Stomach smooth muscle (tissue), 2 donors: ENCODE results near the gene MMP25.
A peak's percentile ranks its signal among the peaks of the same experiment; 100 is the strongest.
"Not testable (repeated sequence)": the region's sequence is repeated elsewhere in the genome, so short reads cannot be mapped to it uniquely, and the experiment has no call there.

Source experiments
- H3K27ac ChIP-seq: one replicate; pipeline ENCODE4 v1.7.0; 2013; ENCODE audit warnings: mild to moderate bottlenecking, low read length, inconsistent platforms
- H3K27me3 ChIP-seq, 2 donors: one replicate each; pipeline ENCODE4 v1.7.0; 2013; ENCODE audit warnings: low read length in 2 of 2; ENCODE audit not compliant: insufficient read depth in 2 of 2, control insufficient read depth in 1 of 2
- H3K36me3 ChIP-seq, 2 donors: one replicate each; pipeline ENCODE4 v1.7.0; 2013; ENCODE audit warnings: low read length in 2 of 2; ENCODE audit not compliant: control insufficient read depth in 2 of 2, insufficient read depth in 2 of 2
- H3K4me1 ChIP-seq: one replicate; pipeline ENCODE4 v1.7.0; 2013; ENCODE audit warnings: low read length; ENCODE audit not compliant: control insufficient read depth, insufficient read depth
- H3K4me3 ChIP-seq, 2 donors: one replicate each; pipeline ENCODE4 v1.7.0; 2013; ENCODE audit warnings: low read length in 2 of 2
- H3K9ac ChIP-seq, 2 donors: one replicate each; pipeline ENCODE4 v1.7.0; 2013; ENCODE audit warnings: low read length in 2 of 2, mild to moderate bottlenecking in 1 of 2
- H3K9me3 ChIP-seq, 2 donors: one replicate each; pipeline ENCODE4 v1.7.0; 2013; ENCODE audit warnings: low read length in 2 of 2; ENCODE audit not compliant: control insufficient read depth in 2 of 2
- donor health status: healthy.
- donor health status: Pancreatic carcinoma.

Gene MMP25

GRCh38 chr16:3050487-3050886, 4.1 kb downstream of the MMP25 start:
- Histone ChIP-seq H3K9me3 (no peaks in the 10 kb centered on the region), H3K27ac (no peak overlapping the region), H3K4me1 (peaks cover 12% of the 10 kb centered on the region), H3K36me3 (no peaks in the 10 kb centered on the region), H3K4me3 (no peak overlapping the region), H3K9ac (no peak overlapping the region), H3K27me3 (peaks cover 5 to 32% of the 10 kb centered on the region in 2 donors)

GRCh38 chr16:3051009-3051408, 4.6 kb downstream of the MMP25 start:
- Histone ChIP-seq H3K27me3 (peaks cover 5 to 29% of the 10 kb centered on the region in 2 donors), H3K4me3 (no peak overlapping the region), H3K9me3 (no peaks in the 10 kb centered on the region), H3K4me1 (peaks cover 8% of the 10 kb centered on the region), H3K36me3 (no peaks in the 10 kb centered on the region), H3K9ac (no peak overlapping the region), H3K27ac (no peak overlapping the region)

DNA sequence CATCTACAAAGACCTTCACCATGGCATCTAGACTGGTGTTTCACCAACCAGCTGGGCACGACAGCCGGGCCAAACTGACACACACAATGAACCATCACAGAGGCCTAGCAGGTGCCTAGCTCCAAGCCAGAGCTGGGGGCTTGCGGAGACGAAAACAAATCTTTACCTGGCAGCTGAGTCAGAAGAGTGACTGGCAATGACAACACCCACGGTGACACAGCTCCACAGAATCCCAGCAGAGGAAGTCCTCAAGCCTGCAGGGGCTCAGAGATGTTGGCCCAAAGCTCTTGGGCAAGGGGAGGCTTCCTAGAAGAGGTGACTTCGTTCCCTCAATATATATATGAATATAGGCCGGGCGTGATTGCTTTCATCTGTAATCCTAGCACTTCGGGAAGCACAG, 5.1 kb downstream of the MMP25 start:
- Histone ChIP-seq H3K4me1 (peaks cover 4% of the 10 kb centered on the region), H3K4me3 (no peak overlapping the region), H3K27me3 (peaks cover 5 to 24% of the 10 kb centered on the region in 2 donors), H3K9me3 (no peaks in the 10 kb centered on the region), H3K36me3 (no peaks in the 10 kb centered on the region), H3K9ac (no peak overlapping the region), H3K27ac (no peak overlapping the region)

- H3K9ac ChIP-seq, H3K27ac ChIP-seq, H3K4me1 ChIP-seq, H3K9me3 ChIP-seq, H3K4me3 ChIP-seq, H3K36me3 ChIP-seq: not testable (repeated sequence)
- peaks cover 2 to 13% of the 10 kb centered on the region in 2 donors for H3K27me3 ChIP-seq
Measured at GRCh38 chr16:3052571-3053329, 6.4 kb downstream of the MMP25 start.

GRCh38 chr16:3053330-3053710, 7.0 kb downstream of the MMP25 start:
- H3K36me3 ChIP-seq, H3K4me3 ChIP-seq, H3K27ac ChIP-seq, H3K4me1 ChIP-seq, H3K9ac ChIP-seq, H3K9me3 ChIP-seq: not testable (repeated sequence)
- peaks cover 2 to 13% of the 10 kb centered on the region in 2 donors for H3K27me3 ChIP-seq

DNA sequence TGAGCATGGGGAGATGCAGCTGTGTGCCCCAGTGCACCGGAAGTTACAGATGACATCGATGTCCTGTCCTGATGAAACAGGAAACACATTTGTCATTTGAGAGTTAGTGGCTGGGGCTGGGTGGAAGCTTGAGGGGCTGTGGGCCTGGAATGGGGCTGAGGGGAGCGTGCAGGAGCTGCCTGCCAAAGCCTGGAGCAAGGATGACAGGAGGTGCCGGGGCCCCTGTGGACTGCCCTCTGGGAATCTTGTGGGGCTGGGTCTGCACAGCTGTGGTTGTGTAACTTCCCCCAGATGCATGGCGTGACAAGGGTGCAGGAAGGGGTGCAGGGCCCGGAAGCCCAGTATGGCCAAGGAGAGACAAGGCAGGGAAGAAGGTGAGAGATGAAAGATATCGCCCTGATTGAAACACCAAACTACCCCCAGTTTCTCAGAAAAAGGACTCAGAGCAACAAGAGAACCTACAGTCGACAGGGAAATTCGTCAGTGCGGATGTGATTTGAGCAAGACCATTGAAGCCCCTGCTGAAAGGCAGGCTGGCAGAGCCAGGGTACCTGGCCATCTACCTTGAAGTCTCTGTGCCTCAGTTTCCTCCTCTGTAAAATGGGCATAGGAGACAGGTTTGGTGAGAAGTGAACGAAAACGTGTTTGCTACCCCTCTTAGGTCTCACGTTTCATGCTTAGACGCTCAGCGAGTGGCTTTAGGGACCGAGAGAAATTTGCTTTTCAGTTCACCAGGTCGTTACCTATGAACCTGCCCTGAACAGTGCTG, 8.8 kb downstream of the MMP25 start:
- Histone ChIP-seq H3K36me3 (no peaks in the 10 kb centered on the region), H3K4me3 (no peak overlapping the region), H3K27me3 (peaks cover 0 to 8% of the 10 kb centered on the region in 2 donors), H3K4me1 (peaks cover 16% of the 10 kb centered on the region), H3K9ac (no peak overlapping the region), H3K27ac (no peak overlapping the region), H3K9me3 (no peaks in the 10 kb centered on the region)

DNA sequence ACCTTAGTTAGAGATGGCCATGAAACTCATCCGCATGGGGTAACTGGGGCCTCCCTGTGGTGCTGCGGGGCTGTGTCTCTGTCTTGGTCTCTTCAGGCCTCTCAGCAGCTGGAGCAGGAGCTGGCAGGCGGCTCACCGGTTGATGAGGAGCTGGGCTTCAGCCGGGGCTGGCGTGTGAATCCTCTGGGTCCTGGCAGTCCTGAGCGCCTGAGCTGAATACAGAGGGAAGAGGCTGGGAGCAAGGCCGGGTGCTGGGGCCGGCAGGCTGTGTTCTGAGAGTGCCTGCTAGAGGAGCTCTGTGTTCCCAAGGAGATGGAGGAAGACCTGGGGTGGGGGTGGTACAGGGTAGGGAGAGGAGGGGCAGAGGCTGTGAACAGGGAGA, 9.4 kb downstream of the MMP25 start:
- not testable (repeated sequence) for H3K36me3 ChIP-seq, H3K27me3 ChIP-seq, H3K9me3 ChIP-seq, H3K27ac ChIP-seq, H3K9ac ChIP-seq, H3K4me3 ChIP-seq
- H3K4me1 ChIP-seq = peaks cover 19% of the 10 kb centered on the region

GRCh38 chr16:3056336-3057180, 10.2 kb downstream of the MMP25 start:
- peaks cover 19% of the 10 kb centered on the region for H3K4me1 ChIP-seq
- peaks cover 0 to 7% of the 10 kb centered on the region in 2 donors for H3K27me3 ChIP-seq
- H3K9me3 ChIP-seq = no peaks in the 10 kb centered on the region
- no peaks in the 10 kb centered on the region for H3K36me3 ChIP-seq
- no peak overlapping the region for H3K4me3 ChIP-seq
- no peak overlapping the region for H3K27ac ChIP-seq
- H3K9ac ChIP-seq = no peak overlapping the region

- Histone ChIP-seq H3K36me3 (no peaks in the 10 kb centered on the region), H3K9ac (no peak overlapping the region), H3K27me3 (peaks cover 0 to 7% of the 10 kb centered on the region in 2 donors), H3K4me3 (peak overlapping the region in 1 of 2 donors; percentile 78), H3K27ac (no peak overlapping the region), H3K9me3 (no peaks in the 10 kb centered on the region), H3K4me1 (peaks cover 19% of the 10 kb centered on the region)
Measured at GRCh38 chr16:3057181-3058138, 11.1 kb downstream of the MMP25 start.
